T-helper 22 cell (primary cell): ENCODE data around the gene ACSBG1.

Experiments used
- DNase-seq: peaks from one replicate; pipeline ENCODE4 v3.0.0-alpha.2; 2020; ENCODE audit warnings: low read depth

Gene ACSBG1

DNA sequence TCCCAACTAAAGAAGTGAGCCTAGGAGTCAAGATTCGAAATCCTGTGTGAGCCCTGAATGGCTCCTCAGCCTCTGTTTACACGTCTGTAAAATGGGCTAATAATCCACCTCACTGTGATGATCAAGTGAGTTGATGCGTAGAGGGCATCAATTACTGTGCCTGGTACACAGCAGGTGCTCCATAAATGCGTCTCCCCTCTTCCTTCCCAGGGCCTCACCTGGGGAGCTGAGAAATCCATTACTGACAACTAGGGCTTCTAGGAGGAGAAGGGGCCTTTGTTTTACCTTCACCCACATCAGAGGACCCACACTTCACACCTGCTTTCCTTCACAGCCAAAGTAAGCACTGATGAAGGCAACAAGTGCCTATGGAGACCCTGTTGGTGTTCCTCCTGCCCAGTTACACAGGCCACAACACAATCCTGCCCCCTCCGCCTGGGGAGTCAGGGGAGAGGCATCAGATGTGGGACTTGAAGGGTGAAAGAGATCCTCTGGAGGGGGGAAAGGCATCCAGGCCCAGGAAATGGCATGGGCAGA lies 104.5 kb downstream of the ACSBG1 start:
- no peak for DNase-seq

DNA sequence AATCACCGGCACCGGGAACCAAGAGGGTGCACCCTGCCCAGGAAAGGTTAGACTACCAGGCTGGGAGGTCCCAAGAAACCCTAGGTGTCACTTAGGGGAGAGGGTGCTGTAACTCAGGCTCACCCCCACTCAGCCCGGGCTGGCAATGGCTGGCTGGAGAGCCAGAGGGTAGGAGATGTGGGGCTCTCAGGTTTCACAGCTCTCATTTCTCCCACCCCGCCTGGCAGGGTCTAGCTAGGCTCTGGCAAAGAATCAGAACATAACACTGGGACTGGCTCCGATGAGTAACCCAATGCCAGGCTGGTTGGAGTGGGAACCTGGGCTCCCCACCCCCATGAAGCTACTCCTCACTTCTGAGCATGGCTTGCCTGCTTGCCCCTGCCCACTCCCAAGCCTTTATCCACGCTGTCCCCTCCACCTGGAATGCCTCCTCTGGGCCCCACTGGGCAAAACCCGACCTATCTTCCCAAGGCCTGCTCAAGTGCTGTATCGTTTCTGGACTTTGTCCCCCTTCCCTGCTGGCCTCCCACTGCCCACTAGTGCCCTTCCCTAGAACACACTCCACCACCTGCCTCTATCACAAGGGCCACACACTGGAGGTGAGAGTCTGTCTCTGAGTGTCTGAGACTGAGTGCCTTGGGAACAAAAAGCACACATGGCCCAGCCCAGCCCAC lies 105.2 kb downstream of the ACSBG1 start:
- no peak for DNase-seq

DNA sequence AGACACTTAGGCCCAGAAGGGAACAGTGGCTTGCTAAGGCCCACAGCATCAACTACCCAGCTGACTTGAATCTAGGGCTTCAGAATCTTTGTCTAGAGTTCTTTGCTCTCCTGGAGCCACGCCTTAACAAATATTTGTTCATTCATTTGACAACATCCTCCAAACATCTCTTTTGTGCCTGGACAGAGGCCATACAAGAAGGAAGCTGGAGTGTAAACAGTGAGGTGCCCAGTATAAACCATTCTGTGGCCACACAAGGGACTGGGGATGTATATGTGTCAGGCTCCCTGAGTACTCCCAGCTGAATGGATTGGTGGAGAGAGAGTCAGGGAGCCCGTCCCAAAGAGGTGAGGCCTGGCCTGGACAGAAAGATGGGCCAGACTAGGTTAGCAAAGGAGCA lies 106.5 kb downstream of the ACSBG1 start:
- no peak for DNase-seq

DNA sequence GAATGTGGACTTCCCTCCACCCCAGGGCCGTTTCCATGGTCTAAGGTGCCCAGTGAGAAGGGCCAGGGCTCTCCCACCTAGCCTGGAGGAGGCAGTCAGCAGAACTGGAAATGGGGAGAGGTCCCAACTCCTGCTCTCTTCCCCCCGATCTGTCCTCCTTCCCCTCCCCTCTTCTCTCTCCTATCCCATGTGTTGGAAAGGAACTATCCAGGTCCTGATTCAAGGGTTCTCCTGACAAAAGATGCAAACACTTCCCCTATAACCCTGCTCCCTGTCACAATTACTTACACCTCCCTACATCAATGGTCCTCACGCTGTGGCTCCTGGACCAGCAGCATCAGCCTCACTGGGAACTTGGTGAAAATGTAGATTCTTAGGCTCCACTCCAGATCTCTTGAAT lies 109.1 kb downstream of the ACSBG1 start:
- no peak for DNase-seq

DNA sequence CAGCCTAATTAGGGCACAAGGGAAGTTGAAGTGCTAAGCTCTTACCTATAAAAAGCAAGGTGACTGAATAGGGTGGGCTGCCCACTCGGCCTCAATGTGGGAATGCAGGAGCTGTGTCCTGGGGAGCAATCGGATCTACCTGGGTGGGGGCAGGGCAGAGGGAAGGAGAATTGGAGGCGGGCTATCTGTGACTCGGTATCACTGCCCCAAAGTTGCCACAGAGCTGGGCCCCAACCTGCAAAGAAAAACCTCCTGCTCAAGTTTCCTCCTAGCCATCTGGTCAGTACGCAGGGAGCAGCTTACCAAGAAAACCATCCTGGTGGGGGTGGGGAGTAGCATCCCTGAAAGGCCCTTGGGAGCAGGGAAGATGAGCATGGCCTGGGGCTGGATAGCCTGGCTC lies 113.8 kb downstream of the ACSBG1 start:
- no peak for DNase-seq
